Hepatocyte (in vitro differentiated cells): Measurements from ENCODE around the gene RIMBP2.

Source experiments
- CTCF ChIP-seq: fragments of 200-600 bp; sonication (generic); IDR thresholded peaks from 2 replicates; pipeline ENCODE4 v1.5.1; 2016; ENCODE audit warnings: antibody characterized with exemption, mild to moderate bottlenecking; ENCODE audit not compliant: poor library complexity
- EZH2 ChIP-seq: fragments of 200-600 bp; sonication (generic); IDR thresholded peaks from 2 replicates; pipeline ENCODE4 v1.6.1; 2016; ENCODE audit warnings: antibody characterized with exemption, mild to moderate bottlenecking, borderline replicate concordance
- EZH2phosphoT487 ChIP-seq: fragments of 200-600 bp; sonication (generic); IDR thresholded peaks from one replicate; pipeline ENCODE4 v1.6.1; 2018; ENCODE audit warnings: antibody characterized with exemption, mild to moderate bottlenecking, low read depth, moderate library complexity; ENCODE audit not compliant: unreplicated experiment, severe bottlenecking

GRCh38 chr12:130423991-130424857 lies 291.9 kb downstream of the RIMBP2 start:
- TF ChIP-seq CTCF: no peak
- no peak for TF ChIP-seq EZH2
- TF ChIP-seq EZH2phosphoT487: no peak
